Measurements from ENCODE around the gene KCNH4.

The KCNH4 gene

DNA sequence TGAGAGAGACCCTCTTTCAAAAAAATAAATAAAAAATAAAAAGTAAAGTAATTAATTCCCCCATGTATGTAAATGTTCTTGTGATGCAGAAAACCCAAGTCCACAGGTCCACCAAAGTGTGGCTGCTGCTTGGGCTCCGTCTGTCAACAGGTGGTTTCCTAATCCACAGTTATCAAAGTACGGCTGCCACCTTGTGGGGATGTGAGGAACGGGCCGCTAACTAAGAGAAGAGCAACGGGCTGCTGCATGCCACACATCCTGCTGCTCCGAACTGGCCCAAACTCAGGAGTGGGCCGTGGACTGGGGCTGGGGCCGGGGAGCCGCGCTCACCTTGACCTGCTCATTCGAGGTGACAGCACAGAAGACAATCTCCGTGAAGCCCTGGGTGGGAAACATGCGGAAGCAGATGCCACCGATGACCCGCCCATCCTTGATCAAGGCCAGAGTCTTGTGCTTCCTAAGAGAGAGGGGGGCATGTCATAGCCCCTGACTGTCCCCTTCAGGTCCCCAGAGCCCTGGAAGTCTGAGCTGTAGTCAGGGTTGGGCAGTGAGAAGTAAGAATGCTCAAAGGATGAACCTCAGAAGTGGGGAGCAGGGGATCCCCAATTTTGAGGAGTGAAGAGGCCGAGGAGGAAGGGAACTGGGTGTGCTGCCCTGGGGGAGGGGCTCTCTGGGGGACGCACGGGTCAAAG, 64.1 kb downstream of the KCNH4 start:
- peak; percentile 27 to 77 for DNase-seq

DNA sequence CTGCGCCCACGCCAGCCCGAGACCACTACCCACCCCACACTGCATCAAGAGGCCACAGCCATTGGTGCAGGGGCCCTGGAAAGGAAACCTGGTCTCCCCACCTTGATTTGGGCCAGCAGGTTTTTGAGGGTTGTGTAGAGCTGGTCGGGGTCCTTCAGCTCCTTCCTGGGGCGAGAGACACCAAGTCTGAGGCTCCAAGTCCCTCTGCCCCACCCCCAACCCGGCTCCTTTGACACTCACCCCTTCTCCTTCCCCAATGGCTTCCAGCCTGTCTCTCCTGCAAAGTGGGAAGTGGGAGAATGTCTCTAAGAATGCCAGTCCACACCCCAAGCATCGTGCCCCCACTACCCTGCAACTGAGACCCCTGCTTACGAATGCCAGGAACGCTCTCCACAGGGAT, 66.8 kb downstream of the KCNH4 start:
- no peak for DNase-seq

DNA sequence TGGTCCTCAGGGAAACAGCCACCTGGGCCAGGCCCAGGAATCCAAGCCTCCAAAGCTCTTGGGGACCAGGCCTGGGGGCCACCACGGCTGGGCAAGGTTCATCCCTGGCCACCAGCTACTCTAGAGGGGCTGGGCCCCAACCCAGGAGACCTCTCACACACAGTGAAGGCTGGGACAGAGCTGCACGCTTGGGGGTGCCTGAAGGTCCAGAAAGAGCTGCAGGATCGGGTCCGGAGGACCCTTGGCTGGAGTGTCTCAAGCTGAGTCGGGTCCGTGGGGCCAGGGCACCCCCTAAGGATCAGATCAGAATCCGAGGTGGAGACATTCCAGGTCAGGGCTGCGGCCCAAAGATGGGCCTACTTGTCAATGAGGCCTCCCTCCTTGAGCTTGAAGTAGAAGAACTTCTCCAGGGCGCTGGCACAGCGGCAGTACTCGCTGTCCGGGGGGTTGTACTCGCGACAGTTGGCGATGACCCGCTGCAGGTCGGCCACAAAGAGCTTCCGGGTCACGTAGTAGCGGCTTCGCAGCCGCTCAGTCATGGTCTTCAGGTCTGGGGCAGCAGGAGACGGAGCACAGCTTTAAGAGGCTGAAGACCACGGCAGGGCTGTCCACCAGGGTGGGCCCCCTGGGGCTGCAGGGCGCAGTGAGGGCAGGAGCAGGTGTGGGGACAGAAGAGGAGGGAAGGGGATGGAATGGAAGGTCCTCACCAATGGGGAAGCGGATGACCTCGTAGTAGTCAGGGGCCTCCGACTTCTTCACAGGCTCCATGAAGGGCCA, 67.5 kb downstream of the KCNH4 start:
- DNase-seq: no peak

DNA sequence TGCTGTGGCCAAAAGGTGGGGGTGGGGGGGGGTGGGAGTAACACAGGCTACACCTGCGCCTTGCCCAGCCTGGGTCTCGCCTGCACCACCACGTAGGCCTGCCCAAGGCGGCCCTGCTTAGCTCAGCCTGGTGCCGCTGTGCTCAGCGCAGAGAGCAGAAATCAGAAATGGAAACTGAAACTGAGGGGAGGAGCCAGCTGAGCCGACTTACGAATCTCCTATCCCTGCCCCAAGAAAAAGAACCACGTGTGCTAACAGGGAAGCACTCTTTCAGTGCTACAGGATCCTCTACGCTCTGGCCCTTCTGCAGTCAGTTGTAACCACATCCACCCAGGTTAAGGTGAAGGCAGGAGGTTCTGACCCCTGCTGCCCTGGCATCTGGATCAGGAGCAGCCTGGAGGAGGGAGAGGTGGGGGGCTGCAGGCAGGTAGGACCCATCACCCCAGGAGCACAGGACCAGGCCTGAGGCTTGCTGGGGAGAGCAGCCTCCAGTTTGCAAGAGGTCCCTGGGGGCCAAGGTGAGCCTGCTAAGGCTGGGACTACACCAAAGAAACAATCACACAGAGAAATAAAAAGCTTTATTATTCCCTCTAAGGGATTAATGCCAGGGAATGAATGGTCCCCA, 68.3 kb downstream of the KCNH4 start, which contains the start of gene DHX58:
DHX58 (minus strand) TSS at position 163 of the 625 bp plus-strand sequence. CDS start 822 bp downstream, outside the sequence.
- DNase-seq: peak; percentile 41 to 90

DNA sequence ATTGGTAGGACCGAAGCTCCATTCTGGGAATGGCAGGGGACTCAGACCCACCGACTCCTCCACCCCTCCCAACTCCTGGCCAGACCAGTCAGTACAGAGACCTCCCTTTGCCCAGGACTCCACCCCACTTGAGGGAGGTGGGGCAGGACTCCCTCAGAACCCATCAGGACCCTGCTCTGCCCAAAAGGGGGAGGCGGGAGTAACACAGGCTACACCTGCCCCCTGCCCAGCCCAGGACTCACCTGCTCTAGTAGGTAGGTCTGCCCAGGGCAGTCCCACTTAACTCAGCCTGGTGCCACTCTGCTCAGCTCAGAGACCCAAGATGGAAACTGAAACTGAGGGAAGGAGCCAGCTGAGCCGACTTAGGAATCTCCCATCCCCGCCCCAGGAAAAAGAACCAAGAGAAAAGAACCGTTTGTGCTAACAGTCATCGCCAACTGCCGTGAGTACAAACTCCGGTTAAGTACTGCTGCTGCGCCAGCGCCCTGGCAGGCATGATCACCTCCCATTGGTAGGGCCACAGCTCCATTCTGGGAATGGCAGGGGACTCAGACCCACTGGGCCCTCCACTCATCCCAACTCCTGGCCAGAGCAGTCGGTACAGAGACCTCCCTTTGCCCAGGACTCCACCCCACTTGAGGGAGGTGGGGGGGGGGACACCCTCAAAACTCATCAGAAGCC, 68.9 kb downstream of the KCNH4 start:
- peak; percentile 27 to 35 for DNase-seq

DNA sequence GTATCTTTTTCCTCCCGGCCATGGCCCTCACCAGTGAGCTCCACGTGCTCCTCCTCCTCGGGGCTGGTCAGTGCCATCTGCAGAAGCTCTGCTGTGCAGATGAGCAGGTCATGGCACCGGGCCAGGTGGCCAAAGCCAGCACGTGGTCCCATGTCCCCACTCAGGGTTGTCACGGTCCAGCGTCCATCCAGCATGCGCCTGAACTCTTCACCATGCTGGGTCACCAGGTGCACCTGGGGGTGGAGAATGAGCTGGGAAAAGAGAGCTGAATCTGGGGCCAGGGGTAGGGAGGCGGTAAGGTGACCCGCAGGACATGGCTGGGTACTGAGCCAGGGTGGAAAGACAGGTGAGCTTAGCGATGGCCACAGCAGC, 69.7 kb downstream of the KCNH4 start:
- DNase-seq: no peak

DNA sequence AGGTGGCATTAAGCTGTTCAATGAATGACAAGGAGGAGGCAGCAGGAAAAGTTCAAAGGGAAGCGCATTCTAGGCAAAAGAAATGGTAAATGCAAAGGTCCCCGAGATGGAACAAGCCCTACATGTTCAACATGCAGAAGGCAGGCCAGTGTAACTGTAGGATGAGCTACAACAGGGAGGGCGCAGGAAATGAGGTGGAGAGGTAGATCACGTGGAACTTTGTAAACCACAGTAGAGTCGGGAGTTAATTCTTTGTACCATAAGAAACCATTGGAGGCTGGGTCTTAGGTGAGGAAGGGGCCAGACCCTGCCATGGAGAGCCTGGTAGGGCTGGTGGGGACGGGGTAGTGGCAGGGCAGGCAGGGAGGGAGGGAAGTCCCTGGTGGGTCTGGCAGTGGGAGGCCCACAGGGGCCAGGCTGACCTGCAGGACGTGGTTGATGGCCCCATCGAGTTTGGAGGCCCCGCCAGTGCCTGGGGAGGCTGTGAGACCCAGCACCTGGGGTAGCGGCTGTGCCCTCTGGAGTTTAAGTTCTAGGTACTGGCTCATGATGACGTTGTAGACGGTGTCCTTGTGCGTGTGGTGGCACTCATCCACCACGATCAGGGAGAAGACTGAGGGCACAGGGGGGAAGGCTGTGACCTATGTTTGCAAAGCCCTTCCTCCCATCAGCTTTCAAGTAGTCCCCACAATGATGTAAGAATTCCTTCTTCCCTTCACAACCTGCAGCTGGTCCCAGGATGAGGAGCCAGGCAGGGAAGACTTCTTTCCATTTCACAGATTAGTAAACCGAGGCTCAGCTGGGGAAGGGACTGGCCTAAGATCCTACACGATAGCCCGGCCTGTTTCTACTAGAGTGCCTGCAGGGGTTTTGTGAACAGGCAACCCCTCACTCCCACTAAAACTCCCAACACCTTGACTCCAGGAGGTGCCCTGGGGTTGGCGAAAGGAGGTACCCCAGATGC, 70.4 kb downstream of the KCNH4 start:
- no peak for DNase-seq

DNA sequence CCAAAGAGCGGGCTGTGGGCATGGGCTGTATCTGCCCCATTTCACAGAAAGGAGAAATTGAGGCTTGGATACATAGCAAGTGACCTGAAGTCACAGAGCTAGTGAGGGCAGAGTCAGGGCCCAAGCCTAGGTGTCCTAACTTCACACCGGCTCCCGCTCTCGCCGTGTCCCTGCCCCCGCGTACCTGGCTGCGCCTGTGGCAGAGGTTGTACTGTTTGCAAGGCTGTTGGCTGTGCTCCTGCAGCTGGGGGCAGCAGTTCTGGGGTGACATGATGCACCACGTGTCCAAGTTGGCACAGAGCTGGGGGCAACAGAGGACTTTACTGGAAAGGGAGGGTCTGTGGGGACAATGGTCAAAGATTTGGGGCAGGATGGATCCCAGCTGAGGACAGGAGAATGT, 71.9 kb downstream of the KCNH4 start:
- DNase-seq: no peak

DNA sequence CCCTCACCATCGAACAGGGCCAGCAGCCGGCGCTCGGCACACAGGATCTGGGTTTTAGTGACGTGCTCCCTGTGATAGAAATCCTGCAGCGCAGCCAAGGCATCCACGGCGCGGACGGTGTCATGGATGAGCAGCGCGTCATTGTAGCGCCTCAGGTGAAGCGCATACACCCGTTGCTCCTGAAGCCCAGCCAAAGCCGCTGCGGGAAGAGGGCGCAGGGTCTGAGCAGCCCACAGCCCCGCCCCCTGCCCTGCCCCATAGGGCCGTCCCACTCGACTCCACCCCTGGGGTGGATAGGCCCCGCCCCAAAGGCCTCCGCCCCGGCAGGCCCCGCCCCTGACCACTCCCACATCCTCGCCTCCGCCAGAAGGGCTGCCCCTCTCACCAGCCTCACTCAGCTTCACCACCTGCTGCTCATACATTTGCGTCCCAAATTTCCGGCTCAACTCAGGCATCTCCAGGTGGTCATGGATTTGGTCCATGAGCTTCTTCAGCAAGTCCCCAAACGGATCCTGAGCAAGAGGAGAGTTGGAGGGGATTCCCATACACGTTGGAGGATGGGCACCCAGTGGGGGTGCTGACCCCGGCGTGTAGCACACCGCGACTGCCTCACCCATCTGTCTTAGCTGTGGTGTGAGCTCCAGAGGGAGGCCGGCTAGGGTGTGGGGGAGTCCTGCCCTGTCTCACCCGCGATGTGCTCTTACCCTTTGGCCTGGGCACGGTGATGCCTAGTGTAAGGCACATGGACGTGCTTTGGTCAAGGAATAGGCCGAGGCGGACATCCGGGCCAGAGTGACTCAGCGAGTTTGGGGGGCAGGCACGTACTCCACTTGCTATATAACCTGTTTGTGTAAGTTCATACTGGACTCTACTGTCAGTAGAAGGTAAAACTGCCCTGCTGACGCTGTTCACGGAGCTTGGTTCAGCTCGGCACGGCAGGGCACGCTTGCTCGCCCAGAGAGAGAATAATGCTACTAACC, 73.1 kb downstream of the KCNH4 start:
- peak; percentile 69 to 72 for DNase-seq

DNA sequence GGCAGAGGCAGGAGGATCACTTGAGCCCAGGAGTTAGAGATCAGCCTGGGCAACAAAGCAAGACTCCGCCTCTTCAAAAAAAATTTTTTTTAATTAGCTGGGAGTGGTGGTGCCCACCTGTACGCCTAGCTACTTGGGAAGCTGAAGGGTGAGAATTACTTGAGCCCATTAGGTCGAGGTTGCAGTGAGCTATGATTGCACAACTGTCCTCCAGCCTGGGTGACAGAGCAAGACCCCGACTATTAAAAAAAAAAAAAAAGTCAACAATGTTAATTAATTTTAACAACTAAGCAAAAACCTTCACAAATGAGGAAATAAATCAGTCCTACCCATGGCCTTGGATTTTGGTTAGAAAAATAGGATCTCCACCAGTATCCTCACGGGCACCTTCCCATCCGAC, 73.8 kb downstream of the KCNH4 start:
- no peak for DNase-seq

Measured in bone marrow (tissue), 2 donors.